ENCODE measurements around the gene CCNY. TPM values are rescaled to one million over a fixed set of nuclear protein-coding genes. Genes with fewer than 3 reads are reported as not detected.
"Not testable (repeated sequence)": the region's sequence is repeated elsewhere in the genome, so short reads cannot be mapped to it uniquely, and the experiment has no call there.

The CCNY gene
- total RNA-seq, 2 experiments from 2014 or later: 31.2 to 32.1 TPM

DNA sequence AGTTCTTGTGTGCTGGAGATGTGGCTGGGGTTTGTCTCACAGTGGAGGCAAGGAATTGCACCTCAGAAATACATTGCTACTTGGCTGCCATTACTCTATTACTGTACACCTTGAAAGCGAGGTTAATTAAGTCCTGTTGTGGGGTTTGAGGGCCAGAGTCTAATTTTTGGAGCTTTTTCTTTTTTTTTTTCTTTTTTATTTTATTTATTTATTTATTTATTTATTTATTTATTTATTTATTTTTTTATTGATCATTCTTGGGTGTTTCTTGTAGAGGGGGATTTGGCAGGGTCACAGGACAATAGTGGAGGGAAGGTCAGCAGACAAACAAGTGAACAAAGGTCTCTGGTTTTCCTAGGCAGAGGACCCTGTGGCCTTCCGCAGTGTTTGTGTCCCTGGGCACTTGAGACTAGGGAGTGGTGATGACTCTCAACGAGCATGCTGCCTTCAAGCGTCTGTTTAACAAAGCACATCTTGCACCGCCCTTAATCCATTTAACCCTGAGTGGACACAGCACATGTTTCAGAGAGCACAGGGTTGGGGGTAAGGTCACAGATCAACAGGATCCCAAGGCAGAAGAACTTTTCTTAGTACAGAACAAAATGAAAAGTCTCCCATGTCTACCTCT lies 69.8 kb downstream of the CCNY start:
- CTCF ChIA-PET, H3K9me3 Mint-ChIP-seq: not testable (repeated sequence)

DNA sequence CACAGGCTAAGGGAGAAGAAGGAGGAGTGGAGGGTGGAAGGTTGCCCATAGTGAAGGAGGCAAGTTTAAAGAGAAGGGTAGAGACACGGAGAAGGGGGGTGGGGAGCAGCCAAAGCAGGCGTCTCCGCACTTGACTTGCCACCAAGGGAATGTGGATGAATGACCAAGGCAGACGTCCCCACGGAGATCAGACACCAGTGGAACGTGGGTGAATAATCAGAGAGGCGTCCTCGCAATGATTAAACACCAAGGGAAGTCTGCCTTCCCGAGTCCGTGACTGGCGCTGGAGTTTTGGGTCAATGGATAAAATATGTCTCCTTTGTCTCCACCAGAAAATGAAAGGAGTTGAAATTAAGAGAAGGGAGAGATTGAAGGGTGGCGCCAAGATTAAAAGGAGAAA lies 71.4 kb downstream of the CCNY start:
- intact Hi-C loops (cut with micrococcal nuclease); CTCF ChIA-PET; H3K27me3 Mint-ChIP-seq (ENCODE audit: low read depth); DNase-seq; H3K27ac Mint-ChIP-seq; H3K9me3 Mint-ChIP-seq; H3K36me3 Mint-ChIP-seq (ENCODE audit: low read depth); H3K4me3 Mint-ChIP-seq: not testable (repeated sequence)
- peaks cover 46% of the 10 kb centered on the region for H3K4me1 Mint-ChIP-seq (ENCODE audit: low read depth)

More for the DNA sequence above, 69.8 kb downstream of the CCNY start:
- H3K4me3 Mint-ChIP-seq; H3K36me3 Mint-ChIP-seq (ENCODE audit: low read depth); DNase-seq; intact Hi-C loops (cut with micrococcal nuclease); H3K27ac Mint-ChIP-seq; H3K27me3 Mint-ChIP-seq (ENCODE audit: low read depth): not testable (repeated sequence)
- H3K4me1 Mint-ChIP-seq (ENCODE audit: low read depth): peaks cover 44% of the 10 kb centered on the region

GRCh38 chr10:35409094-35409582 lies 72.8 kb downstream of the CCNY start:
- H3K4me1 Mint-ChIP-seq (ENCODE audit: low read depth): peaks cover 46% of the 10 kb centered on the region
- no peak overlapping the region for H3K27ac Mint-ChIP-seq
- H3K36me3 Mint-ChIP-seq (ENCODE audit: low read depth): no peaks in the 10 kb centered on the region
- no peaks in the 10 kb centered on the region for H3K27me3 Mint-ChIP-seq (ENCODE audit: low read depth)
- intact Hi-C loops (cut with micrococcal nuclease): no loop called here
- no peaks in the 10 kb centered on the region for H3K9me3 Mint-ChIP-seq
- DNase-seq: peak; percentile 44
- CTCF ChIA-PET: no interaction called here
- H3K4me3 Mint-ChIP-seq: no peak overlapping the region

DNA sequence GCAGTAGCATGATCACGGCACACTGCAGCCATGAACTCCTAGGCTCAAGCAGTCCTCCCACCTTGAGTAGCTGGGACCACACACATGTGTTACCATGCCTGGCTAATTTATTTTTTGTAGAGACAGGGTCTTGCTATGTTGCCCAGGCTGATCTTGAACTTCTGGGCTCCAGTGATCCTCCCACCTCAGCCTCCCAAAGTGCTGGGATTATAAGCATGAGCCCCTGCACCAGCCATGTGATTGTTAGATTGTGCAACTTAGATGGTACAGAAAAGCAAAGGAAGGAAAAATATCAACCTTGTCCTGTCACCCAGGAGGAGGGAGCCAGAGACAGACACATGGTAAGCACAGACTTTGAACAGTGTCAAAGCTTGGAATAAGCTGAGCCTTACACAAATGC lies 73.5 kb downstream of the CCNY start:
- H3K4me3 Mint-ChIP-seq: no peak overlapping the region
- no peak overlapping the region for H3K27ac Mint-ChIP-seq
- no peaks in the 10 kb centered on the region for H3K36me3 Mint-ChIP-seq (ENCODE audit: low read depth)
- H3K27me3 Mint-ChIP-seq (ENCODE audit: low read depth): no peaks in the 10 kb centered on the region
- H3K9me3 Mint-ChIP-seq: no peaks in the 10 kb centered on the region
- CTCF ChIA-PET: no interaction called here
- peaks cover 46% of the 10 kb centered on the region for H3K4me1 Mint-ChIP-seq (ENCODE audit: low read depth)
- no peak for DNase-seq
- intact Hi-C loops (cut with micrococcal nuclease): loop anchor here (5.0 kb wide), 1 partner anchor 53 kb away; no protein-coding TSS in a partner anchor

DNA sequence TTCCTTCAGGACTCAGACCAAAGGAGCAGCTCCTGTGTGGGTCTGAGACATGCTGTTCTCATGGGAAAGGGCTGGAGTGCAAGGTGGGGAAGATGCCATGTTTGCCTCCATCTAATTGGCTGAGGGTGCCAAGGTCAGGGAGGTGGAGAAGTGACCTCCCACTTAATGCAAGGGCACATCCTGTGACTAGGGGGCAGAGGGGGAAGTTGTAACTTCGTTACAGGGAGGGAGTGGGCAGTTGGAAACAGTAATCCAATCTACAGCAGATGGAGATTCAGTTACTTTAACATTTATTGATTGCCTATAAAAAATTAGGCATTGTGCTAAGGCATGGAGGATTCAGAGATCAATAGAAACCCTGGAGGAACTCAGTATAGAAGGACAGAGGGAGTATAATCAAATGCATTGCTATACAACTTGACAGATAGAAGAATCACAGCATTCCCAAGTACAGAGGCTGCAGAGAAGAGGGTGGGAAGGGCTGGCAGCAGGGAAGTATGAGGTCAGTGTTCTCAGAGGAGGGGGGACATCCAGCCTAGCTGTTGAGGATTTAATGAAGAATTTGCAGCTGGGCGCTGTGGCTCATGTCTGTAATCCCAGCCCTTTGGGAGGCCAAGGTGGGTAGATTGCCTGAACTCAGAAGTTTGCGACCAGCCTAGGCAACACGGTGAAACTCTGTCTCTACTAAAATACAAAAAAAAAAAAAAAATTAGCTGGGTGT lies 75.9 kb downstream of the CCNY start:
- no peaks in the 10 kb centered on the region for H3K36me3 Mint-ChIP-seq (ENCODE audit: low read depth)
- no peak for DNase-seq
- peaks cover 44% of the 10 kb centered on the region for H3K4me1 Mint-ChIP-seq (ENCODE audit: low read depth)
- no peak overlapping the region for H3K4me3 Mint-ChIP-seq
- intact Hi-C loops (cut with micrococcal nuclease): loop anchor here (2.0 to 5.0 kb wide), 2 partner anchors 23 to 55 kb away; no protein-coding TSS in a partner anchor
- no peaks in the 10 kb centered on the region for H3K27me3 Mint-ChIP-seq (ENCODE audit: low read depth)
- CTCF ChIA-PET: interaction anchor here (0.6 to 1.3 kb wide), 2 partner anchors 9 to 412 kb away, joined by 3 read pairs; no protein-coding TSS in a partner anchor
- H3K27ac Mint-ChIP-seq: no peak overlapping the region
- no peaks in the 10 kb centered on the region for H3K9me3 Mint-ChIP-seq

- no peak overlapping the region for H3K4me3 Mint-ChIP-seq
- CTCF ChIA-PET: interaction anchor here (0.6 to 1.3 kb wide), 3 partner anchors 9 to 276 kb away, joined by 3 to 4 read pairs (median 3); no protein-coding TSS in a partner anchor
These were observed 76.7 kb downstream of the CCNY start for GRCh38 chr10:35412900-35413491.

GRCh38 chr10:35413985-35414861 lies 77.9 kb downstream of the CCNY start:
- H3K4me3 Mint-ChIP-seq: no peak overlapping the region
- peaks cover 37% of the 10 kb centered on the region for H3K4me1 Mint-ChIP-seq (ENCODE audit: low read depth)
- intact Hi-C loops (cut with micrococcal nuclease): loop anchor here (1.0 to 5.0 kb wide), 6 partner anchors 21 to 73 kb away; no protein-coding TSS in a partner anchor
- peak overlapping the region; percentile 27 for H3K27ac Mint-ChIP-seq
- no peaks in the 10 kb centered on the region for H3K27me3 Mint-ChIP-seq (ENCODE audit: low read depth)
- CTCF ChIA-PET: interaction anchor here (1.0 kb wide), 1 partner anchor 27 kb away, joined by 3 read pairs; no protein-coding TSS in a partner anchor
- no peaks in the 10 kb centered on the region for H3K36me3 Mint-ChIP-seq (ENCODE audit: low read depth)
- DNase-seq: peak; percentile 41
- H3K9me3 Mint-ChIP-seq: no peaks in the 10 kb centered on the region

More at GRCh38 chr10:35412900-35413491, 76.7 kb downstream of the CCNY start:
- no peaks in the 10 kb centered on the region for H3K9me3 Mint-ChIP-seq
- H3K27ac Mint-ChIP-seq: no peak overlapping the region
- intact Hi-C loops (cut with micrococcal nuclease): loop anchor here (1.0 to 5.0 kb wide), 3 partner anchors 22 to 56 kb away; no protein-coding TSS in a partner anchor
- DNase-seq: no peak
- no peaks in the 10 kb centered on the region for H3K36me3 Mint-ChIP-seq (ENCODE audit: low read depth)
- peaks cover 41% of the 10 kb centered on the region for H3K4me1 Mint-ChIP-seq (ENCODE audit: low read depth)
- no peaks in the 10 kb centered on the region for H3K27me3 Mint-ChIP-seq (ENCODE audit: low read depth)

DNA sequence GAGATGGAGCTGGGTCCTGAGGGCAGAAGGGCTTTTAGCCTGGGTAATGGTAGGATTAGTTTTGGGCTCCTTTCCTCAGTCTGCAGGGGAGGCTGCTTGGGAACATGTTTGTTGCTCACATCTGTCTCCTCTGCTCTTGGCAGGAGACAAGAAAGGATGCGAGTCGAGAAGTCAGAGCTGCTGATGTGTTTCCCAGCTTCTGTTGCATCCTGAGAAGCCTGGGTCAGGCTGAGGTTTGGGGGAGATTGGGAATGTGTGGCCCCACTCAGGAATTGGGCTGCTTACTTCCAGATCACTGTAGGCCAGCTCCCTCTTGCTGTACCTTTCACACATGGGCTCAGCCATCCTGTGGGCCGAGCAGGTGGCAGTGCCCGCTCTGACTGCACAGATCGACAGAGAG lies 79.2 kb downstream of the CCNY start:
- intact Hi-C loops (cut with micrococcal nuclease): no loop called here
- no peak for DNase-seq
- Mint-ChIP-seq H3K36me3 (ENCODE audit: low read depth) (no peaks in the 10 kb centered on the region), H3K27ac (no peak overlapping the region), H3K4me1 (ENCODE audit: low read depth) (peaks cover 37% of the 10 kb centered on the region), H3K9me3 (no peaks in the 10 kb centered on the region), H3K4me3 (no peak overlapping the region), H3K27me3 (ENCODE audit: low read depth) (no peaks in the 10 kb centered on the region)
- CTCF ChIA-PET: interaction anchor here (0.6 kb wide), 1 partner anchor 175 kb away, joined by 6 read pairs; no protein-coding TSS in a partner anchor

- intact Hi-C loops (cut with micrococcal nuclease): no loop called here
- H3K27ac Mint-ChIP-seq: no peak overlapping the region
- no peak overlapping the region for H3K4me3 Mint-ChIP-seq
- CTCF ChIA-PET: no interaction called here
- no peaks in the 10 kb centered on the region for H3K36me3 Mint-ChIP-seq (ENCODE audit: low read depth)
- peaks cover 42% of the 10 kb centered on the region for H3K4me1 Mint-ChIP-seq (ENCODE audit: low read depth)
- no peaks in the 10 kb centered on the region for H3K9me3 Mint-ChIP-seq
- H3K27me3 Mint-ChIP-seq (ENCODE audit: low read depth): no peaks in the 10 kb centered on the region
- no peak for DNase-seq
These were observed 80.5 kb downstream of the CCNY start for GRCh38 chr10:35416619-35417312.

GRCh38 chr10:35417313-35417625 lies 81.0 kb downstream of the CCNY start:
- intact Hi-C loops (cut with micrococcal nuclease): no loop called here
- no peak for DNase-seq
- Mint-ChIP-seq H3K4me3 (no peak overlapping the region), H3K27me3 (ENCODE audit: low read depth) (no peaks in the 10 kb centered on the region), H3K4me1 (ENCODE audit: low read depth) (peaks cover 44% of the 10 kb centered on the region), H3K27ac (no peak overlapping the region), H3K36me3 (ENCODE audit: low read depth) (no peaks in the 10 kb centered on the region), H3K9me3 (no peaks in the 10 kb centered on the region)
- CTCF ChIA-PET: interaction anchor here (1.0 kb wide), 1 partner anchor 16 kb away, joined by 3 read pairs; no protein-coding TSS in a partner anchor

GRCh38 chr10:35417795-35418194 lies 81.5 kb downstream of the CCNY start:
- Mint-ChIP-seq H3K36me3 (ENCODE audit: low read depth) (no peaks in the 10 kb centered on the region), H3K27ac (no peak overlapping the region), H3K9me3 (no peaks in the 10 kb centered on the region), H3K27me3 (ENCODE audit: low read depth) (no peaks in the 10 kb centered on the region), H3K4me3 (no peak overlapping the region), H3K4me1 (ENCODE audit: low read depth) (peaks cover 46% of the 10 kb centered on the region)
- intact Hi-C loops (cut with micrococcal nuclease): no loop called here
- CTCF ChIA-PET: interaction anchor here (1.0 kb wide), 1 partner anchor 16 kb away, joined by 3 read pairs; no protein-coding TSS in a partner anchor
- DNase-seq: no peak
